Aorta (tissue), 5 donors: ENCODE results near the gene TPM2. TPM values are rescaled to one million over a fixed set of nuclear protein-coding genes. Genes with fewer than 3 reads are reported as not detected.

Experiments used
- ATAC-seq: fragments of 200-7000 bp; cut with Tn5 transposase; one replicate; pipeline ENCODE4 v1.9.1; 2022; ENCODE audit warnings: moderate library complexity; ENCODE audit not compliant: low FRiP score
- DNase-seq, 2 donors: peaks; one replicate each; pipeline ENCODE4 v3.0.0-alpha.2; 2020
- H3K27ac ChIP-seq, 2 donors: one replicate each; pipeline ENCODE4 v1.5.1; 2013; ENCODE audit warnings: low read length in 2 of 2, mild to moderate bottlenecking in 2 of 2, moderate library complexity in 2 of 2, control low read depth in 1 of 2, inconsistent platforms in 1 of 2, low read depth in 1 of 2
- H3K27me3 ChIP-seq, 2 donors: one replicate each; pipeline ENCODE4 v1.6.1; 2013; ENCODE audit warnings: control low read depth in 1 of 2, low read length in 1 of 2, mild to moderate bottlenecking in 1 of 2, moderate library complexity in 1 of 2; ENCODE audit not compliant: insufficient read depth in 2 of 2, control insufficient read depth in 1 of 2
- H3K36me3 ChIP-seq, 2 donors: one replicate each; pipeline ENCODE4 v1.6.1; 2013; ENCODE audit warnings: control low read depth in 1 of 2, low read length in 1 of 2, mild to moderate bottlenecking in 1 of 2; ENCODE audit not compliant: insufficient read depth in 2 of 2, control insufficient read depth in 1 of 2
- H3K4me1 ChIP-seq, 2 donors: one replicate each; pipeline ENCODE4 v1.6.1; 2013; ENCODE audit warnings: low read length in 2 of 2, control low read depth in 1 of 2, mild to moderate bottlenecking in 1 of 2, moderate library complexity in 1 of 2; ENCODE audit not compliant: insufficient read depth in 2 of 2, control insufficient read depth in 1 of 2
- H3K4me3 ChIP-seq, 2 donors: one replicate each; pipeline ENCODE4 v1.5.1; 2013; ENCODE audit warnings: low read length in 2 of 2, control low read depth in 1 of 2, mild to moderate bottlenecking in 1 of 2
- H3K9me3 ChIP-seq: one replicate; pipeline ENCODE4 v1.6.1; 2013; ENCODE audit warnings: mild to moderate bottlenecking, low read length; ENCODE audit not compliant: control insufficient read depth
- WGBS, 2 donors: extraction: QIAGEN DNeasy Blood & Tissue Kit; methylation state at CpG; one replicate each; pipeline ENCODE4 v1.1.7; 2013; 5-methylcytosine and 5-hydroxymethylcytosine counted together
- intact Hi-C, 2 donors: fragments of 100-400 bp; cut with DNase I; formaldehyde crosslinking; loops; one replicate each; pipeline versions ENCODE4 v1.14.2 to v1.15.0; 2022
- polyA plus RNA-seq, 2 donors: library from polyadenylated mRNA; stranded (reverse); fragments of 200-250 nt; gene quantifications; one replicate each; pipeline ENCODE4 v1.2.3, GENCODE V29; 2013
- total RNA-seq, 2 donors: library from RNA; stranded (reverse); fragmentation: NEBNext Ultra II Directional; extraction: Animal tissue kit (Norgen Biotek cat#: 25700); gene quantifications; one replicate each; pipeline ENCODE4 v1.2.1, GENCODE V29; 2021
- donor health status: healthy with polysubstance abuse.
- donor health status: Bipolar disorder and iron deficiency.
- donor health status: DM: no; HTN: no; CAD: no.
- donor health status: DM: no; HTN: no; CAD: no.
- donor health status: DM: yes; HTN: yes; CAD: no.

Gene TPM2
- total and polyA plus RNA-seq, 4 donors: 1,614 to 9,377 (median 6,599) TPM

GRCh38 chr9:35687972-35688557 lies 1.7 kb downstream of the TPM2 start:
- ATAC-seq (no peak), DNase-seq (no peak)
- peaks cover 0 to 22% of the 10 kb centered on the region in 2 donors for H3K36me3 ChIP-seq
- no peaks in the 10 kb centered on the region for H3K9me3 ChIP-seq
- H3K27ac ChIP-seq: peak overlapping the region in 1 of 2 donors; percentile 87
- intact Hi-C loops: loop anchor here (2.0 kb wide), 2 partner anchors 27 to 41 kb away; no protein-coding TSS in a partner anchor
- no peaks in the 10 kb centered on the region for H3K4me1 ChIP-seq
- H3K4me3 ChIP-seq: peak overlapping the region; percentile 91 to 95
- H3K27me3 ChIP-seq: no peaks in the 10 kb centered on the region
- 3 to 7% methylated on average over 2 of the region's 2 CpGs for WGBS, 2 donors

GRCh38 chr9:35687306-35687705 lies 2.4 kb downstream of the TPM2 start:
- peak overlapping the region; percentile 91 to 95 for H3K4me3 ChIP-seq
- H3K9me3 ChIP-seq: no peaks in the 10 kb centered on the region
- H3K27me3 ChIP-seq: no peaks in the 10 kb centered on the region
- peak overlapping the region in 1 of 2 donors; percentile 6 for H3K27ac ChIP-seq
- DNase-seq: no peak
- no peaks in the 10 kb centered on the region for H3K4me1 ChIP-seq
- 4 to 11% methylated on average over 2 of the region's 2 CpGs for WGBS, 2 donors
- H3K36me3 ChIP-seq: peaks cover 0 to 26% of the 10 kb centered on the region in 2 donors
- intact Hi-C loops: loop anchor here in 1 of 2 donors (2.0 kb wide), 1 partner anchor 41 kb away; no protein-coding TSS in a partner anchor
- no peak for ATAC-seq

DNA sequence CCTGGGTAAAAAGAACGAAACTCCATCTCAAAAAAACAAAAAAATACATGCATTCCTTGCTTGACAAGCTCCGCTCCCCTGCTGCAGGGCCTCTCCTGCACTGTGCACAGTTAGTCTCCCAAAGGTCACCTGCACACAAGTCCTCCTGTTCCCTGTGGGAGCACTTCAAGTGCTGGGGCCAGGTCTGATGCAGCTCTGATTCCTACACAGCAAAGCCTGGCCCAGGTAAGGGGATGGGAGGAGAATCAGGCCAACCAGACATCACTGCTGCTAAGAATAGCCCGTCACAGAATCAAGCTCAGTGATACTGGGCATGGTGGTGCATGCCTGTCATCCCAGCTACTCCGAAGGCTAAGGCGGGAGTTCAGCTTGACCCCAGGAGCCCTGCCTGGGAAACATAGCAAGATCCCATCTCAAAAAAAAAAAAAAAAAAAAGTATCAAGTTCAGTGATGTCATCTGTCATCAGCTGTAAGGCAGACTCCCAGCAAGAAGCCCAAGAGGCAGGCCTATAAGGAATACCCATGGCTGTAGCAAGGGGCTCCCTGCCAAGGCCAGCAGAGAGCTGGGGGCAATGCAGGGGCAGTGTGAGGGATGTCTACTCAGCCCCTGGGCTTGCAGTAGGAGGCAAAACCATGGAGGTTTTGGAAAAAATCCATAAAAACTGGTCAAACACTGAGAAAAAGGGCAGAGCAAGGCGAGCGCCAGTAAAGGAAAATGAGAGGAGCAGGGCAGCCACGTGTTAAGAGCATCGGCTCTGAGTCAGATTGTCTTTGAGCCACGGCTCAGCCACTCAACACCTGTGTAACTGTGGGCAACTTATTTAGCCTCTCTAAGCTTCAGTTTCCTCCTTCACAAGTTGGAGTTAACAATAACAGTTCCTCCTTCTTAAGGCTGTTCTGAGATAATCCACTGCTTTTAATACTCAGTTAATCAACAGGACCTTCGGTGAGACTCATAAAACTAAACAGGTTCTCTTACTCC lies 3.2 kb downstream of the TPM2 start:
- no peaks in the 10 kb centered on the region for H3K27me3 ChIP-seq
- peak overlapping the region; percentile 91 to 95 for H3K4me3 ChIP-seq
- H3K4me1 ChIP-seq: no peaks in the 10 kb centered on the region
- intact Hi-C loops: loop anchor here in 1 of 2 donors (2.0 kb wide), 1 partner anchor 42 kb away; no protein-coding TSS in a partner anchor
- ATAC-seq (no peak), DNase-seq (no peak)
- peak overlapping the region; percentile 23 to 65 for H3K27ac ChIP-seq
- WGBS, 2 donors: 5 to 9% methylated on average over 11 of the region's 11 CpGs
- peaks cover 0 to 26% of the 10 kb centered on the region in 2 donors for H3K36me3 ChIP-seq
- no peaks in the 10 kb centered on the region for H3K9me3 ChIP-seq

- Histone ChIP-seq H3K4me1 (no peaks in the 10 kb centered on the region), H3K27me3 (no peaks in the 10 kb centered on the region), H3K36me3 (peaks cover 0 to 26% of the 10 kb centered on the region in 2 donors), H3K4me3 (peak overlapping the region; percentile 6 to 7), H3K9me3 (no peaks in the 10 kb centered on the region), H3K27ac (peak overlapping the region in 1 of 2 donors; percentile 66)
- DNase-seq (peak in 1 of 2 donors; percentile 72), ATAC-seq (no peak)
- intact Hi-C loops: no loop called here
- WGBS, 2 donors: 16 to 29% methylated on average over 13 of the region's 13 CpGs
Measured at GRCh38 chr9:35685506-35685905, 4.2 kb downstream of the TPM2 start.

DNA sequence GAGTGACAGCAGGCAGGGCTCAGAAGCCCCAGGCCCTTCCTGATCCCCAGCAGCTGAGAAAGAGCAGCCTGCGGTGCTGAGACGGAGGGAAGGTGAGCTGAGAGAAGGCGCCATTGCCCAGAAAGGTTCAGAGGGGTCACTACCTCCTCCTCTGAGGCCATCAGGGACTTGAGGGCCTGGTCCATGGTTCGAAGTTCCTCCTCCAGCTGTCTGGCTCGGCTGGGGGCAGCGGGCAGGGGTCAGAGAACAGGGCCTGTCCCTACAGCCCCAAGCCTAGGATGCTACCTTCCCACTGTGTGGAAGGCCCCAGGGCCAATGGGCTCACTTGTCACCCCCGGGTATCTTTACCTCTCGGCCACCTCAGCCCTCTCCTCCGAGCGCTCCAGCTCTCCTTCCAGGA lies 4.8 kb downstream of the TPM2 start:
- H3K36me3 ChIP-seq: peaks cover 0 to 26% of the 10 kb centered on the region in 2 donors
- no peak for DNase-seq
- ATAC-seq: no peak
- peak overlapping the region; percentile 6 to 7 for H3K4me3 ChIP-seq
- H3K27me3 ChIP-seq: no peaks in the 10 kb centered on the region
- 59 to 64% methylated on average over 10 of the region's 10 CpGs for WGBS, 2 donors
- H3K9me3 ChIP-seq: no peaks in the 10 kb centered on the region
- peak overlapping the region in 1 of 2 donors; percentile 66 for H3K27ac ChIP-seq
- intact Hi-C loops: no loop called here
- H3K4me1 ChIP-seq: no peaks in the 10 kb centered on the region

DNA sequence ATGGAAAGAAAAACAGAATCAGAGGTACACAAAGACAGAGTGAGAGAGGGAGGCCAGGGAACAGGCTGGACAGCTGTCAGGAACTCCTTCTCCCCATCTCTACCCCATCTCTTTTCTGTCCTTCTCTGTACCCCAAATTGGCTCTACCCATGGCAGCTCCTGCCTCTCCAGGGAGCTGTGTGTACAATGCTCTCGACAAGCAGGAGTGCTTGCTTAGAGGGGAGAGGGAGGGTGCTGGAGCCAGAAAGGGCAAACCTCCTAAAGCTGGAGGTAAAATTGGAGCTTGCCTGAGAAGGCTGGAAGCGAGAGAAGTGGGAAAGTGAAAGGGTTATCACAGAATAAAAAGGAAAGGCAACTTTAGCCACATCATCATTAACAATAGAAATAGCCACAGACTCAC lies 6.4 kb downstream of the TPM2 start:
- 7 to 16% methylated on average over 2 of the region's 2 CpGs for WGBS, 2 donors
- no peaks in the 10 kb centered on the region for H3K9me3 ChIP-seq
- no peaks in the 10 kb centered on the region for H3K4me1 ChIP-seq
- no peak overlapping the region for H3K4me3 ChIP-seq
- no peak for DNase-seq
- ATAC-seq: no peak
- H3K27ac ChIP-seq: peak overlapping the region in 1 of 2 donors; percentile 59
- H3K36me3 ChIP-seq: peaks cover 0 to 26% of the 10 kb centered on the region in 2 donors
- intact Hi-C loops: no loop called here
- H3K27me3 ChIP-seq: no peaks in the 10 kb centered on the region

- intact Hi-C loops: no loop called here
- WGBS, 2 donors: 46 to 47% methylated on average over 10 of the region's 10 CpGs
- Histone ChIP-seq H3K4me1 (no peaks in the 10 kb centered on the region), H3K36me3 (peaks cover 0 to 26% of the 10 kb centered on the region in 2 donors), H3K9me3 (no peaks in the 10 kb centered on the region), H3K27ac (peak overlapping the region in 1 of 2 donors; percentile 2), H3K27me3 (no peaks in the 10 kb centered on the region), H3K4me3 (no peak overlapping the region)
- no peak for DNase-seq
- ATAC-seq: no peak
Measured at GRCh38 chr9:35682520-35683315, 7.0 kb downstream of the TPM2 start.

DNA sequence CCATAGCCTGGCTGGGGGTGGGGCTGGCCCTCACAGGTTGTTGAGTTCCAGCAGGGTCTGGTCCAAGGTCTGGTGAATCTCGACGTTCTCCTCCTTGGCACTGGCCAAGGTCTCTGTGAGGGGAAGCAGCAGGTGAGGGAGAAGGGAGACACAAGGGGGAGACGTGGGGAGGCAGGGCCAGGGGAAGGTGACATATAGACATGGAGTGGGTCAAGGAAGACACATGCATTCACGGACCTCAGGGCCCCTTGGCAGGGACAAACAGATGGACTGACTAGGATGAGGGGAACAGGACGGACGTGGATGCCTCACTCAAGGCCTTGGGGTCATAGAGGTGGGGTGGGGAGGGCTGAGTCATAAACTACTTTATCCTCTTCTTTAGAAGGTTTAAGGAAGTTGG lies 7.7 kb downstream of the TPM2 start:
- Histone ChIP-seq H3K9me3 (no peaks in the 10 kb centered on the region), H3K4me1 (no peaks in the 10 kb centered on the region), H3K27ac (peak overlapping the region in 1 of 2 donors; percentile 10), H3K27me3 (no peaks in the 10 kb centered on the region), H3K36me3 (peaks cover 0 to 26% of the 10 kb centered on the region in 2 donors), H3K4me3 (no peak overlapping the region)
- no peak for ATAC-seq
- intact Hi-C loops: no loop called here
- no peak for DNase-seq
- WGBS, 2 donors: 24 to 29% methylated on average over 6 of the region's 6 CpGs
